ENCODE data around the gene ARSG.
"Not testable (repeated sequence)": the region's sequence is repeated elsewhere in the genome, so short reads cannot be mapped to it uniquely, and the experiment has no call there.

ARSG gene

DNA sequence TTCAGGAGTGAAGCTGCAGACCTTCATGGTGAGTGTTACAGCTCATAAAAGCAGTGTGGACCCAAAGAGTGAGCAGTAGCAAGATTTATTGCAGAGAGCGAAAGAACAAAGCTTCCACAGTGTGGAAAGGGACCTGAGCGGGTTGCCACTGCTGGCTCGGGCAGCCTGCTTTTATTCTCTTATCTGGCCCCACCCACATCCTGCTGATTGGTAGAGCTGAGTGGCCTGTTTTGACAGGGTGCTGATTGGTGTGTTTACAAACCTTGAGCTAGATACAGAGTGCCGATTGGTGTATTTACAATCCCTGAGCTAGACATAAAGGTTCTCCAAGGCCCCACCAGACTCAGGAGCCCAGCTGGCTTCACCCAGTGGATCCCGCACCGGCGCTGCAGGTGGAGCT lies 17.2 kb downstream of the ARSG start:
- not testable (repeated sequence) for DNase-seq

DNA sequence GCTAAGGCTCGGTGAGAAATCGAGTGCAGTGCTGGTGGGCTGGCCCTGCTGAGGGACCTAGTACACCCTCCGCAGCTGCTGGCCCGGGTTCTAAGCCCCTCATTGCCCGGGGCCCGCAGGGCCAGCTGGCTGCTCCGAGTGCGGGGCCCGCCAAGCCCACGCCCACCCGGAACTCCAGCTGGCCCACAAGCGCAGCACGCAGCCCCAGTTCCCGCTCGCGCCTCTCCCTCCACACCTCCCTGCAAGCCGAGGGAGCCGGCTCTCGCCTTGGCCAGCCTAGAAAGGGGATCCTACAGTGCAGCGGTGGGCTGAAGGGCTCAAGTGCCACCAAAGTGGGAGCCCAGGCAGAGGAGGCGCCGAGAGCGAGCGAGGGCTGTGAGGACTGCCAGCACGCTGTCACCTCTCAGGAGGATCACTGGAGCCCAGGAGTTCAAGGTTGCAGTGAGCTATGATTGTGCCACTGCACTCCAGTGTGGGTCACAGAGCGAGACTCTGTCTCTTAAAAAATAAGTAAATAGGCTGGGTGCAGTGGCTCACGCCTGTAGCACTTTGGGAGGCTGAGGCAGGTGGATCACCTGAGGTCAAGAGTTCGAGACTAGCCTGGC lies 17.9 kb downstream of the ARSG start:
- DNase-seq = not testable (repeated sequence)

DNA sequence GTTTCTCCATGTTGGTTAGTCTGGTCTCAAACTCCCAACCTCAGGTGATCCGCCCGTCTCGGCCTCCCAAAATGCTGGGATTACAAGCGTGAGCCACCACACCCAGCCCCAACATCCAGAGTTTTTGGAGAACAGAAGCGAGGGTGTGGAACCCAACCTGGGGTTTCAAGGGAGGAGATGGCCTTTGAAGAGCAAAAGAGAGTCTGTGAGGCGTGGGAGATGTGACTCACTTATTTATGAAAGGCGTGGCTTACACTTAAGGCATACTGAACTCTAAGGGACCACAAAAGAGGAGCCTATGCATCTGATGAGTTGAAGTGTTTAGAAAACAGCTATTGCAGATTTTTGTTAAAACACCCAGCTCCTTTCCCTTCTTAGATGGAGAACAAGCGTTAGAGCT lies 18.9 kb downstream of the ARSG start:
- DNase-seq = no peak

DNA sequence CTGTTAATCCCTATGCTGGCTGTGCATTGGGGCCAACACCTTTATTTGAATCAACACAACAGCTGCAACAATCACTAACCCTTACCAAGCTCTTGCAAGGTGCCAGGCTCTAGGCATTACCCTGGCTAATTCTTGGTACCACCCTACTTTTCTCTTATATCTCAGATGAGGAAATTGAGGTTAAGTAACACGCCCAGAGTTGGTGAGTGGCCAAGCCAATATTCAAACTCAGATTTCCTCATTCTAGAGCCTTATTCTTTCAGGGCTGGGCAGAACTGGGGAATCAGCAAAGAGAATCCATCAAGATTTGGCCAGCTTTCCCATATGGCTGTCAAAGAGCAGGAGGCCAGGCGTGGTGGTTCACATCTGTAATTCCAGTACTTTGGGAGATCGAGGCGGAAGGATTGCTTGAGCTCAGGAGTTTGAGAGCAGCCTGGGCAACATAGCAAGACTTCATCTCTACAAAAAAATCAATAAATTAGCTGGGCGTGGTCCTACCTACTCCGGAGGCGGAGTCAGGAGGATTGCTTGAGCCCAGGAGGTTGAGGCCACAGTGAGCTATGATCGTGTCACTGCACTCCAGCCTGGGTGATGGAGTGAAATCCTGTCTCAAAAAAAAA lies 23.7 kb downstream of the ARSG start:
- DNase-seq = no peak

DNA sequence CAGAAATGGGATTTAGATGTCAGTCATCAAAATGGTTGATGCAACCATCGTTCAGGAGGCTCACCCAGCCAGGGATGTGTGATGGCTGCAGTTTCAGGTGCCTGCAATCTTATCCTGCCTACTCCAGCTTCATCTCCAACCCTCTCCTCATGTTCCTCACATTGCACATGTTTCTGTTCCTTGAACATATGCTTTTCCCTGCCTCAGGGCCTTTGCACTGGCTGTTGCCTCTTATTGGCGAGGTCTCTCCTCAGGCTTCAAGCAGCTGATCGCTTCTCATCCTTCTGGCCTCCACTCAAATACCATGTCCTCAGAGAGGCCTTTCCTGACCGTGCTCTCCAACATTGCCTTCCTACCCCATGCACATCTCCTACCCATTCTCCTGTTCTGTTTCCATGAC lies 24.6 kb downstream of the ARSG start:
- DNase-seq = no peak

DNA sequence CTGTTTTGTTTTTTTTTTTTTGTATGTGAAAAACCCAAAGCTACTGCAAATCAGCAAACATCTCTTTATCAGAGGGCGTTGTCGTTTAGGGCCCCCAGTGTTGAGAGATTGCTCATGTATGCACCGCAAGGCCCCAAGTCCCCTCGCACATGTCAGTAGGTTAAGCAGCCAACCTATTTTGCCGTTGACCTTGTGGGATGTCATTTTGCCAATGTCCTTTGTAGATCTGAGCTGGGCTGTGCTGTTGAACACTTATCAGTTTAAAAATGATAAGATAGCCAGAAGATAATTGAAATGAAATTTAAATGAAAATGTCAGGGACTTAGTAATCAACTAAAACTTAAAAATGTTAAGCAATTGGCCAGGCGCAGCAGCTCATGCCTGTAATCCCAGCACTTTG lies 26.2 kb downstream of the ARSG start:
- DNase-seq = no peak

DNA sequence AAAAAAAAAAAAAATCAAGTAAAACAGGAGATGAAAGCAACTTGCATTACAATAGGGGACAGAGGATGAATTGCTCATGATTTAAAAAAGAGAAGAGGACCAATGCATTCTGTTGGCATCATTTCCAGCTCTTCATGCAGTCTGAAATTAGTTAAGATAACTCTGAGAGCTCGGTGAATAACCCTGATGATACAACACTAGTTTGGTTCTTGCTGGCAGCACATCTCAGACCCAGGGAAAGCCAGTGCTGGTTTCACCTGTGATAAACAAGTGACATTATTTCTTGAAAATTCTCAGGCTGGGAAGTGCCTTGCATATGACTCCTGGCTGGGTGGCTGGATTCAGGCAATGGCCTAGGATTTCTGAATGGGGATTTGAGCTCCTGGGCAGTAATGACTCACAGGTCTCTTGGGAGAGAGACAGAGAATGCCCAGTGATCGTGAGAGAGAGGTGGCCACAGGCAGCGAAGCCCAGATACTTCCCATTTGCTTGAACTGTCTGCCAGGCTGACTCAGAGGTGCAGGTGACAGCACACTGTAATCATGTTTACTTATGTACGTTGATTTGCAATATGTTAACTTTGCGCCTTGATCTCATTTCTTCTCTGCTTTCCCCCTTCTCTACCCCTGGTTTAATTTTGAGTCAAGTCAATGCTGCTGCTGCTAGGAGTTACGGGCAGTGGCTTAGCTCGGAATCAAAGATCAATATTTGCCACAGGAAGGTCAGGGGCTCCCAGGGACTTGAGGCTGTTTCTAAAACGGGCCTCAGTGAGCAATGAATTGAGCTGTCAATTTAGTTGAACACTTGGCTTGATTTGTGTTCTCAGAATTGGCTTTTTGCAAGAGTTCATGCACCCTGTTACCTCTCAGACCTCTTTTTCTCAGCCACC lies 27.1 kb downstream of the ARSG start:
- no peak for DNase-seq

DNA sequence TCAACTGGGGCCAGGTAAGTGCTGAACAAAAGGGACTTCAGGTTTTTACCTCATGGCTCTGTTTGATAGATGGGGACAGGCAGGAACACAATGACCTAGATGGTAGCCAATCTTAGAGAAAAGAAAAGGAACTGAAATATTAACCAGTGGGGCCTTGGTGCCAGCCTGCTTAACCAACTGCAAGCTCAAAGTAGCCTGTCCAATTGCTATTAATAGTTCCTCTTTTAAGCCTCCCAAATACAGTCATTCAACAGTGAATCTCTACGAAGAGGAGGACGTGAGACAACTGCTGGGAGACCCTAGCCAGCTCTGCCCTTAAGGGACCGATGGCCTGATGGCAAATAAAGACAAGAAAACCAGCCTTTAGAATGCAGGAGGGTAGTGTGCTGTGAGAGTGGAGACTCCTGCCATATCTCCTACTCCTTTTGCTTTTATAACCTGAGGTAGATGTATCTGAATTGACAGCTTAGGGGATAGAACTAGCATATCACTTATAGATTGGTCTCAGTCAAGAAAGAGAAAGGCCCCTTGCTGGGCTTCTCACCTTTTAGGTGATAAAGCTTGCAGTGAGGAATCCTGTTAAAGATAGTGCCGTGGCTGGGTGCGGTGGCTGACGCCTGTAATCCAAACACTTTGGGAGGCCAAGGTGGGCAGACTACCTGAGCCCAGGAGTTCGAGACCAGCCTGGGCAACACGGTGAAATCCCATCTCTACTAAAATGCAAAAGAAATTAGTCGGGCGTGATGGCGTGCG lies 28.3 kb downstream of the ARSG start:
- no peak for DNase-seq

DNA sequence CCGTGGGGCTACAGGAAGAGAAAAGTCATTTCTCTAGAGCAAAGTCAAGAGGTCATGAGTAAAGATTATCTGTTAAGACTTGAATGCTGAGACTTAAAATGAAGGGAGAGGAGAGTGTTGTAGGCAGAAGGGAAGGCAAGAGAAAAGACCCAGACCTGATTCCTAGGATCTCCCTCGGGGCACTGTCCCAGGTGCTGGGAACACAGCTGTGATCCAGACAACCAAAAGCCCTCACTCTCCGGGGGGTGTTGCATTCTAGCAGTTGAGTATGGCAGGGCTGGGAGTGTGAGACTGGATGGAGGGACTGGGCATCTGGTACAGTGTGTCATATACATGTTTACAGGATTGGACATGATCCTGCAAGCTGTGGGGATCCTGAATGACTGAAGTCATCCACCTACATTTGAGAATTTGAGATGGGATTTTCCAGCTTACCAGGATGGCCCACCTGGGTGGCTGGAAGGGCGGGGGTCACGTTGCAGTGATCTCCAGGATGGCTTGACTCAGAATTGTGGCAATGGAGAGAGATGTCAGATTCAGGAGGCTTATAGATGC lies 29.1 kb downstream of the ARSG start:
- no peak for DNase-seq

DNA sequence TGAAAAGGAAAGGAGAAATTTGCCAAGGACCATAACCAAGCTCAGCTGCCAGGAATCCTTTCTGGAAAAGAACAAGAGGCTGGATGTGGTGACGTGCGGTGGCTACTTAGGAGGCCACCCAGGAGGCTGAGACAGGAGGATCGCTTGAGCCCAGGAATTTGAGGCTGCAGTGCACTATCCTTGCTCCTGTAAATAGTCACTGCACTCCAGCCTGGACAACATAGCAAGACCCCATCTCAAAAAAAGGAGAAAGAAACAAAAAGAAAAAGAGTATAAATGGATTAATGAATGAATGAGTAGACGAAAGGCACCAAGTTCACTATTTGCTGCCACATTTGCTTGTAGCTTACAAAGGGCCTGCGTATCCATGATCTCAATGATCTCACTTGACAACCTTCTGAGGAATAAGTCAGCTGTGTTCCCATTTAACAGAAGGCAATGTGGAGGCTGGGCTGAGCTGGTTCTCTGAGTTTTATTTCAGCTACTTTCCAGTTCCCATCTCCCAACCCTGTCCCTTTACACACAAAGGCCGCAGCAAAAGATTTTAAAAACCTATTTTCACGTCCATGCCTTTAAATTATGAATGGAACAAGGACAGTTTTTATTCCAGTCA lies 29.8 kb downstream of the ARSG start:
- no peak for DNase-seq

DNA sequence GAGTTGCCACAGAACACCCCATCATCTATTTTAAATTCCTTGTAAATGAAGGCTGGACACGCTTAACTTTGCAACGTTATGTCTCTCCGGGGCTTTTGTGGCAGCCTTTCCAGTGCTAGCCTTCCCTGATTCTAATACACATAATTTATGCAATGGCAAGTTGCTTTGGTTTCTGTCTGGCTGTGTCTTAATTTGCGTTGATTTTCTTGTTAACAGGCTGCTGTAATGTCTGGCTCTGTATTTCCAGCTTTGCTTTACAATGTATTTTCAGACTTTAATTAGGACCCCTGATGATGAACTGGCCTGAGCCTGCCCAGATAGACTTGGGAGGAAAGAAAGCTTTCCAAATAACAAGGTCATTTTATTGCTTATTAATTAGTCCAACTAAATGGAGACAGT lies 30.3 kb downstream of the ARSG start:
- no peak for DNase-seq

DNA sequence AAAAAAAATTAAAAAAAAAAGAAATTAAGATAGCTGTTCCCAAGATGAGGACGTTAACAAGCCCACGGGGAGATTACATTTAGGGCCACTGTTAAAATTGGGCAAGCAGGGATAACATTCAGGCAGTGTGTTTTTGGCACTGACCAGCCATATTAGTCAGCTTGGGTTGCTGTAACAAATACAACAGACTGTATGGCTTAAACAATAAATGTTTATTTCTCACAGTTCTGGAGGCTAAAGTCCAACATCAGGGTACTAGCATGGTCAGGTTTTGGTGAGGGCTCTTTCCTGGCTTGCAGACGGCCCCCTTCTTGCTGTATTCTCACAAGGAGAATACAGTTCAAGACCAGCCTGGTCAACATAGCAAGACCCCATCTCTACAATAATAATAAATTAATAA lies 31.3 kb downstream of the ARSG start:
- DNase-seq = no peak

DNA sequence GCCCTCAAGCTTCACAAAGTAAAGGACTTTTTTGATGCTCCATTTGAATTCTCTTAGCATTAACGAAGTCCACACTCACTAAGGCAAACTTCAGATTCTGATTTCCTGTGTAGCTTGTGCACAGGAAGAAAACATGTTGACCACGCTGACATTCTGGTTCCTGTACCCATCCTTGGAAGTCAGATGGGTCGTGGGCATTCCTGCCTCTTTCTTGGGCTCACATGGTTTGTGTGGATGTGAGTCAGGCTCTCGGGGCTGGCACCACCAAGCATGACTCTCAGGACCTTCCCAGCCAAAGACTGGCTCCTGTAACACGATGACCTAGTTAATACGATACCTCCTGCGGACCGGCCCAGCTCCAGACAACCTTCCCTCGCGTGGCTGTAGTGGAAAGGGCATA lies 32.8 kb downstream of the ARSG start:
- DNase-seq = no peak

DNA sequence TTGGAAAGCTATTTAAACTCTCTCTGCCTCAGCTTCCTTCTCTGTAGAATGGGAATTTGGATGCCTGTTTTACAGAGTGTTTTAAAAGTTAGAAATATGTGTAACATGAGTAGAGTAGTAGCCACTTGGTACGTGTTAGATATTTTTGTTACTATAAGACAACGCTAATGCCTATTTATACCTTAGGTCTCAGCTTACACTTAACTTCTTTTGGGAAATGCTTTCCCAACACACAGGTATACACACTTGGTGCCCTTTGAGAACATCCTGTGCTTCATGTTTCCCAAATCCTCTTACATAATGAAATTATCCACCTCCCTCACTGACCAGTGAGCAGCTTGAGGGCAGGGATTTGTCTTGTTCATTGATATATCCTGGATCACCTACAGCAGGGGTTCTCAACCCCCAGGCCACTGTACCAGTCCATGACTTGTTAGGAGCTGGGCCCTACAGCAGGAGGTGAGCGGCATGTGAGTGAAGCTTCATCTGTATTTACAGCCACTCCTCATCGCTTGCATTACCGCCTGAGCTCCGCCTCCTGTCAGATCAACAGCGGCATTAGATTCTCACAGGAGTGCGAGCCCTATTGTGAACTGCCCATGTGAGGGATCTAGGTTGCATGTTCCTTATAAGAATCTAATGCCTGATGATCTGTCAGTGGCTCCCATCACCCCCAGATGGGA lies 33.5 kb downstream of the ARSG start:
- no peak for DNase-seq

DNA sequence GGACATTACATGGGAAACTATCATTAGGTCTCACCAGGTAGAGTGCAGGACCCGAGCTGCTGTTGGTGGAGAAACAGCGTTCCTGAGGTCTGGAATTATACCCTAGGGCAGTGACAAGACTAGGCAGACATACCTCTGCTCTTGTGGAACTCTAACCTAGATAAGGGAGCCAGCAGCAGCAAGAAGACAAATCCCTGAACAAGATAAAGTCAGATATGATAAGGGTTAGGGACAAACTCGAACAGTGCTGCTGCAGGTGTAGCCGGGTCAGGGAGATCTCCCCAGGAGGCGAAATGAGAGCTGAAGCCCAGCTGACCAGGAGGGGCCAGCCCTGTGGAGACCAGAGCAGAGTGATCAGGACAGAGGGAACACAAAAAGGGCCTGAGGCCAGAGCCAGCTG lies 34.7 kb downstream of the ARSG start:
- DNase-seq = no peak

DNA sequence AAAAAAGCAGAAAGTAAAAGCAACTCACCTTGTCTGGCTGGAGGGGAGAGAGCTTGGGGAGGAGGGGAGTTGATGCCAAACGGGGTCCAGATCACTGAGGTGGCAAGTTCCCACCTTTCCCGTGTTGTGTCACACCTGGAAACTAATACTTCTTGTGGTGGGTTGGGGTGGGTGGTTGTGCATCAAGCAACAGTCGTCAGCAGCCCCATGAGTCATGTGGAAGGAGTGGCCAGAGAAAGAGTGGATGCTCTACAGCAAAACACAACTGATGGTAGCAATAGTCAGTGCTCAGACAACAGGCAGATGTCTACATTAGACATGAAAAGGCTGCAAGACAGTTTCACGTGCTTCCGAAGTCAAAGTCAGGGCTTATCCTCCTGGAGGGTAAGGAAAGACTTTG lies 35.4 kb downstream of the ARSG start:
- no peak for DNase-seq

DNA sequence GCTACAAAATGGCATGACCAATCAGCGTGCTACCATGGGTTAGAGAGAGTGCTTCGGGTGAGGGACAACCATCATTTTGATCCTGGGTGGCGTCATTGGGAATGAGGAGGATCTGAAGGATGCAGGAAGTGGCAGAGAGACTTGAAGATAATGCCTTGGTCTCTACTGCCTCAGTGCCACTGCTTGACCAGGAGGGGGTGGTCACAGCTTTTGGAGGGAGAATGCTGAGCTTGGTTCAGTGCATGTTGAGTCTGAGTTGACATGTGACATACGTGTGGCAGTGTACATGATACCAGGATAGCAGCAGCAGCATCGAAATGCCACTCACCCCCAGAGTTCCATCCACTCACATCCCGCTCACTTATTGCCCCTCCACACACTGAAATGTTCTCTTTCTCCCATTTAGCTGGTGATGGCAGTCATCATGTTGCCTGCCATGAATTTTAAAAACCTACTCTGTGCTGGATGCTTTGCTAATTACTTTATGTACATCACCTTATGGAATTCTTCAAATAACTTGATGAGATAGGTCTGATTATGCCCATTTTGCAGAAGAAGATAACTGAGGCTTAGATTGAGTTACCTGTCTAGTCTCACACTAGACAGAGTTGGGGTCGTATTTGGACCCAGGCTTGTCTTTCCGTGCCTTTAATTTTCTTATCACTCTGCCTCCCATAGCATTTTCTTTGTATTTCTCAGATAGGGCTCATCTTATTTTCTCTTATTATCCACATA lies 36.7 kb downstream of the ARSG start:
- no peak for DNase-seq

DNA sequence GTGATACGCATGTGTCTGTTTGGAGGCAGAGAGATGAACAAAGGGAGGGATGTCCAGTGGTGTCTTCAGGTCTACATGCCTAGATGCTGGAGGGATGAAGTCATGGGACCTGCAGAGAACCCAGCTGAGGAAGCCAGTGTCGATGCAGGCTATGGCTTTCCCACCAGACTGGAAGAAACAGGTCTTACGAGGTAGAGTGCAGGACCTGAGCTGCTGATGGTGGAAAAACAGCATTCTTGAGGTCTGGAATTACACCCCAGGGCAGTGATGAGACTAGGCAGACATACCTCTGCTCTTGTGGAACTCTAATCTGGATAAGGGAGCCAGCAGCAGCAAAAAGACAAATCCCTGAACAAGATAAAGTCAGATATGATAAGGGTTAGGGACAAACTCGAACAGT lies 37.4 kb downstream of the ARSG start:
- DNase-seq = no peak

DNA sequence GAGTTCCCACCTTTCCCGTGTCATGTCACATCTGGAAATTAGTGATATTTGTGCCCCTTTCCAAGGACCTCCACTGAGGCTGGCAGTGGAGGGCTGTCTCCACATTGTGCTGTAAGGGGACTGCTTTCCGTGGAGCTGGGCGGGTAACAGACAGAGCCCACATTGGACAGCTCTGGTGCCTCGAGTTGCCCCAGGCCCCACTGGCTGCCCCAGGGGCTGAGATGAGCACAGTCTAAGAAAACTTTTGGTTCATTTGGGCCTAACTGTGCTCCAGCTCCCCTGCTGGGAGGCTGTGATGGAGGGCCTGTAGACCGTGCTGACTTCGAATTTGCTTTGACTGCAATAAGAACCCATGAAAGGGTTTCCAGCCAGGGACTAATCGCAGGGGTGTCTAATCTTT lies 38.0 kb downstream of the ARSG start:
- no peak for DNase-seq

DNA sequence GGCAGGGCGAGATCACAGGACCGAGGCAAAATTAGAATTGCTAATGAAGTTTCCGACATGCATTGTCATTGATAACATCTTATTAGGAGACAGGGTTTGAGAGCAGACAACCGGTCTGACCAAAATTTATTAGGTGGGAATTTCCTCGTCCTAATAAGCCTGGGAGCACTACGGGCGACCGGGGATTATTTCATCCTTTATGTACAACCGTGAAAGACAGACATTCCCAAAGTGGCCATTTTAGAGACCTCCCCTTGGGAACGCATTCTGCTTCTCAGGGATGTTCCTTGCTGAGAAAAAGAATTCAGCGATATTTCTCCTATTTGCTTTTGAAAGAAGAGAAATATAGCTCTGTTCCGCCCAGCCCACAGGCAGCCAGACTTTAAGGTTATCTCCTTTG lies 40.6 kb downstream of the ARSG start:
- not testable (repeated sequence) for DNase-seq

DNA sequence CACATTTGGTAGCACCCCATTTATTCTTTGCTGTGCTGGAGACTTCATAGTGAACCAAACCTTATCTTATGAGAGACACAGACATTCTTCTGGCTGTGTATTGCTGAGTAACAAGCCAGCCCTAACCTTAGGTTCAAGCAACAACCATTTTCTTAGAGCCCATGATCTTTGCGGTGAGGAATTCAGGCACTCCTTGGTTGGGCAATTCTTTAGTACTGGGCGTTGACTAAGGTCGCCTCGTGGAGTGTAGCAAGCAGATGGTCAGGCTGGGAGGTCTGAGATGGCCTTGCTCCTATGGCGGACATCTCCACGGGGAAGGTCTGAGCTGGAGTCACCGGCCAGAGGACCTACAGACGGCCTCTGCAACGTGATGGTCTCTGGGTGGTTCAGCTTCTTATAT lies 43.1 kb downstream of the ARSG start:
- no peak for DNase-seq

Data from NCI-H1092 (cell line).